ENCODE measurements around the gene MTA1. TPM values are rescaled to one million over a fixed set of nuclear protein-coding genes. Genes with fewer than 3 reads are reported as not detected.

Gene MTA1
- total RNA-seq, 2 experiments from 2014 or later = 107 to 113 TPM

- Mint-ChIP-seq H3K4me1 (ENCODE audit: low read depth) (peaks cover 19% of the 10 kb centered on the region), H3K27me3 (no peaks in the 10 kb centered on the region), H3K27ac (no peak overlapping the region), H3K4me3 (no peak overlapping the region), H3K9me3 (no peaks in the 10 kb centered on the region), H3K36me3 (ENCODE audit: low read depth) (peaks cover 38% of the 10 kb centered on the region)
- intact Hi-C loops (cut with DNase I, micrococcal nuclease) = loop anchor here in 1 of 2 experiments (5.0 kb wide), 1 partner anchor 86 kb away; no protein-coding TSS in a partner anchor
- Histone ChIP-seq H3K27me3 (ENCODE audit: control insufficient read depth in 1 of 2, insufficient read depth in 2 of 2, low read length in 2 of 2) (no peaks in the 10 kb centered on the region), H3K4me3 (ENCODE audit: low read length) (no peak overlapping the region), H3K9me3 (ENCODE audit: control insufficient read depth in 1 of 2, insufficient read depth in 1 of 2, low read length in 2 of 2) (peaks cover 0 to 17% of the 10 kb centered on the region in 2 experiments), H3K27ac (ENCODE audit: low read depth in 1 of 2, low read length in 2 of 2) (no peak overlapping the region), H3K4me1 (ENCODE audit: insufficient read depth, low read length) (no peaks in the 10 kb centered on the region), H3K36me3 (ENCODE audit: insufficient read depth, low read length) (peaks cover 16% of the 10 kb centered on the region)
- DNase-seq = no peak
- no peak for TF ChIP-seq CTCF (IDR thresholded peaks at IDR 0.05)
- POLR2A ChIA-PET = interaction anchor here (1.6 kb wide), 1 partner anchor 16 kb away, joined by 3 read pairs; no protein-coding TSS in a partner anchor
- CTCF ChIA-PET = no interaction called here
- no peak for ATAC-seq (ENCODE audit: poor library complexity)
Measured at GRCh38 chr14:105431256-105431655, 11.6 kb downstream of the MTA1 start.

DNA sequence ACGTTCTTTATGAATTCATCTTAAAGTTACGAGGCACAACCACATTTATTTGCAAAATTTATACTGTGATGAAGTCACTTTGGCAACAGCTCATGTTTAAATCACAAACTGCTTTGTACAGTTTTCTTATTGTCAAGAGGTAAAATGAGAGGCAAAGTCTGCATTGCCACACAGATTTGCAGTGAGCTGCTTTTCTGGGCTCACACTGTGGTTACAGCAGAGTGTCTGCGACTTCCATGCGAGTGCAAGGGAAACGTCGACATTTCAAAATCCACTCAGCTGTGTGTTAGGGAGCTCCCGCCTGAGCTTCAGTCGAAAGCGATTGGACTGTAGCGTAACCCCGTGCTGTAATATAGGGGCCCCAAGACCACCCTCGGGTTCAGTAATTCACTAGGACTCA is 13.0 kb downstream of the MTA1 start:
- intact Hi-C loops (cut with DNase I, micrococcal nuclease) = loop anchor here in 1 of 2 experiments (5.0 kb wide), 1 partner anchor 85 kb away; no protein-coding TSS in a partner anchor
- no peaks in the 10 kb centered on the region for H3K27me3 Mint-ChIP-seq
- CTCF ChIA-PET = no interaction called here

GRCh38 chr14:105433161-105433605 is 13.6 kb downstream of the MTA1 start:
- Mint-ChIP-seq H3K36me3 (ENCODE audit: low read depth) (peaks cover 22% of the 10 kb centered on the region), H3K4me1 (ENCODE audit: low read depth) (peaks cover 15% of the 10 kb centered on the region), H3K9me3 (no peaks in the 10 kb centered on the region), H3K27me3 (no peaks in the 10 kb centered on the region), H3K27ac (no peak overlapping the region), H3K4me3 (no peak overlapping the region)
- TF ChIP-seq CTCF (IDR thresholded peaks at IDR 0.05) = no peak
- ATAC-seq (ENCODE audit: poor library complexity) = no peak
- H3K4me3 ChIP-seq (ENCODE audit: low read length) = no peak overlapping the region
- intact Hi-C loops (cut with DNase I, micrococcal nuclease) = loop anchor here in 1 of 2 experiments (5.0 kb wide), 1 partner anchor 84 kb away; no protein-coding TSS in a partner anchor
- CTCF ChIA-PET = no interaction called here
- peaks cover 7% of the 10 kb centered on the region for H3K4me1 ChIP-seq (ENCODE audit: insufficient read depth, low read length)
- no peaks in the 10 kb centered on the region for H3K27me3 ChIP-seq (ENCODE audit: control insufficient read depth in 1 of 2, insufficient read depth in 2 of 2, low read length in 2 of 2)
- H3K9me3 ChIP-seq (ENCODE audit: control insufficient read depth in 1 of 2, insufficient read depth in 1 of 2, low read length in 2 of 2) = peaks cover 0 to 5% of the 10 kb centered on the region in 2 experiments
- peaks cover 7% of the 10 kb centered on the region for H3K36me3 ChIP-seq (ENCODE audit: insufficient read depth, low read length)
- H3K27ac ChIP-seq (ENCODE audit: low read depth in 1 of 2, low read length in 2 of 2) = no peak overlapping the region
- POLR2A ChIA-PET = no interaction called here
- DNase-seq = no peak

More for the DNA sequence above, 13.0 kb downstream of the MTA1 start:
- H3K36me3 Mint-ChIP-seq (ENCODE audit: low read depth) = peaks cover 26% of the 10 kb centered on the region
- peaks cover 15% of the 10 kb centered on the region for H3K4me1 Mint-ChIP-seq (ENCODE audit: low read depth)
- no peak for DNase-seq
- H3K36me3 ChIP-seq (ENCODE audit: insufficient read depth, low read length) = peaks cover 7% of the 10 kb centered on the region
- TF ChIP-seq CTCF (IDR thresholded peaks at IDR 0.05) = no peak
- ATAC-seq (ENCODE audit: poor library complexity) = no peak
- no peak overlapping the region for H3K27ac Mint-ChIP-seq
- POLR2A ChIA-PET = no interaction called here
- peaks cover 0 to 5% of the 10 kb centered on the region in 2 experiments for H3K9me3 ChIP-seq (ENCODE audit: control insufficient read depth in 1 of 2, insufficient read depth in 1 of 2, low read length in 2 of 2)
- H3K4me3 Mint-ChIP-seq = no peak overlapping the region
- H3K4me1 ChIP-seq (ENCODE audit: insufficient read depth, low read length) = peaks cover 3% of the 10 kb centered on the region
- H3K4me3 ChIP-seq (ENCODE audit: low read length) = no peak overlapping the region
- H3K27me3 ChIP-seq (ENCODE audit: control insufficient read depth in 1 of 2, insufficient read depth in 2 of 2, low read length in 2 of 2) = no peaks in the 10 kb centered on the region
- no peaks in the 10 kb centered on the region for H3K9me3 Mint-ChIP-seq
- H3K27ac ChIP-seq (ENCODE audit: low read depth in 1 of 2, low read length in 2 of 2) = no peak overlapping the region
